ENCODE data around the gene PFKP.

PFKP gene

DNA sequence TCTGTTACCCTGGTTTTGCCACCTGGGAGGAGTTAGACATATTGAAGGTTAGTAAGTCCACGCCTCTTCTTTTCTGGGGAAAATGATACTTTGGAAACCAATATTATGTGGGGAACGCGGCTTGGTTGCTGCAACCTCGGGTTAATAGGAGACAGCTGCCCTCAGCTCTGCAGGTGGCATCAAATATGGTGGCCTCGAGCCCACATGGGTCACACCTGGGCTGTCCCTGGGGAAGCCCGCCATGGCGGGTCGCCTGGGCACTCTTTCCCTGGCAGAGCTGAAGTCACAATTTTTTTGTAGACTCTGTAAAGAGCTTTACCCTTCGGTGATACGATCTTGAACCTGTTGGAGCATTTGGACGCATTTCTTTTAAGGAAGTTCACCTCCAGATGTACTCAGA, 2.5 kb downstream of the PFKP start:
- DNase-seq (ENCODE audit: low read depth) = no peak

- DNase-seq (ENCODE audit: low read depth) = peak; percentile 18
Measured at GRCh38 chr10:3071405-3072198, 4.3 kb downstream of the PFKP start.

DNA sequence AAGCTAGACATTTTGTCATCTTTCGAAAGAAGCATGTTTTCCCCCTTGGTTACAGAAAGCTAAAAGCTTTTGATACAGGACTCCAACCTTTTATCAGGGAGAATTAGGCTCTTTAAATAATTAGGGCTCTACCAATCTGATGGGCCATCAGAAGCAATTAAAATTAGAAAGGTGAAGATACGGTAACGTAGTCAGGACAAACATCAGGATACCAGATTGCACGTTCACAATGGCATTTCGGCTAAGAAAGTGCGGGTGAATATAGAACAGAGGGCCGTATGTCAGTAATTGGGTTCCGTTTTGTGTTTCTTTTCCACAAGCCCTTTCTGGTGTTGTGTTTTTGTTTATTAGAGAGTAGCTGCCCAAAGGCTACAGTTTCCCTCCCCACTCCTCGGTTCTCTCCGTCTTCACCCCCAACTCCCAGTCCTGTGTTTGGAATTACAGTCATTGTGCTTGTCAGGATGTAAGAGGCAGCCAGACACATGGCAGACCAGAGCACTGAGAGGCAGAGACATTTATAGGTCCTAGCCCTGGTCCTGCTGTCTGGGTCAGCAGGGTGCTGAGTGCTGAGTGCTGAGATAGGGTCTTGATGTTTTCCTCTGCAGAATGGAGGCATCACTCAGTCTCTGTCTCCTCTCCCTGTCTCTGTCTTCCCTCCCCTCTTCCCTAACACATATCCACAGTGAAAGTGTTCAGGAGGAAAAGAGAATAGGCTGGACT, 5.5 kb downstream of the PFKP start:
- no peak for DNase-seq (ENCODE audit: low read depth)

DNA sequence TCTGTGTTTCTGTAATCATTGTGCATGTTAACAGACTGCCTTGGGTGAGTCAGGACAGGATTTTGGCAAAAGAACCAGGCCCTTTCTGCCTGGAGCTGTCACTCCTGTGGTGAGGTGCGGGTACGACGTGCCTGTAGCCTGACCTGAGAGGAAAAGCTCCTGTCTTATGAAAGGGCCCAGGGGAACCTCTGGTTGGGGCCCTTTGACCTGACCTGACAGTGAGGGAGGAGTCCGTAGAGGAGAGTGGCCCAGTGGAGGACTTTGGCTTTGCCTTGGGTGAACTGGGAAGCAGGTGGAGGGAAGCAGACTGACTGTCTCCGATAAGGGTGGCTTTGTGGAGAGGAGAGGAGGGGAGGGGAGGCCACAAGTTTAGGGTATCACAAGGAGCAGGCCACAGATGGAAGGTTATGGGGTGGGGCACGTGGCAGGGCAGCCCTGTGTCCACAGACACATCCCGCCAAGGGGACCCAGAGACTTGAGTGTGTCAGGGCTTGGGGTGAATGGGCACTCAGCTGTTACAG, 6.9 kb downstream of the PFKP start:
- DNase-seq (ENCODE audit: low read depth) = no peak

GRCh38 chr10:3074985-3075600, 7.7 kb downstream of the PFKP start:
- DNase-seq (ENCODE audit: low read depth) = no peak

DNA sequence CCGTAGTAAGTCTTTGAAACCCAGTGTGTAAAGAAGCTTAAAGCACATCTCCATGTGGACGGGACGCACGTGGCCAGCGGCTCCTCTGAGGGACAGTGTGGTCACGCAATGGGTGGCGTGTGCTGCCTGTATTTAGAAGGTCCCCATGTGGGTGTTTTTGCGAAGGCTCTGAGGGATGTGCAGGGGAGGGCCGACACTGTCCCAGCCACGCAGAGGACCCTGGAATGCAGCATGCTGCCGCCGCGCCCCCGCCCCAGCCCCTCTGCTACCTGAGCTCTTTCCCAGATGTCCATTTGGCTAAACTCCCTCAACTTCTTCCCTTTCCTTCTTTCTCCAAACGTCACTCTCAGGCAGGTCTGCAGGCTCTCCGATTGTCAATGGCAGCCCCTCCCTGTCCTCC, 8.8 kb downstream of the PFKP start:
- DNase-seq (ENCODE audit: low read depth) = no peak

DNA sequence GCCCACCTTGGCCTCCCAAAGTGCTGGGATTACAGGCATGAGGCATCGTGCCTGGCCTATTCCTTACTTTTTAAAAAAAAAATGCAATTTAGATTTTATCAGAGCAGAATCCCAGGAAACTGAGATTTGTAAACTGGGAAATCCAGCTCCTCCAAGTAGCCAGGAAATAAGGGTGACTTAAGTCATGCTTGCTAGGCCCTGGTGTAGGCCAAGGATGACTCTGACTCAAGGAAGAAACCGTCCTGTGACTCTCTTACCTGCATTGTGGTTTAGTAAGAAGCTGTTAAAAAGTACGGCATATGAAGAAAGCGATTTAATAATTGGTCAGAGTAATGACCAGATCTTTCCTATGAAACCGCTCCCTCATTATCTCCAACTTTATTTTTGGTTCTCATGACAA, 10.2 kb downstream of the PFKP start:
- DNase-seq (ENCODE audit: low read depth) = no peak

DNA sequence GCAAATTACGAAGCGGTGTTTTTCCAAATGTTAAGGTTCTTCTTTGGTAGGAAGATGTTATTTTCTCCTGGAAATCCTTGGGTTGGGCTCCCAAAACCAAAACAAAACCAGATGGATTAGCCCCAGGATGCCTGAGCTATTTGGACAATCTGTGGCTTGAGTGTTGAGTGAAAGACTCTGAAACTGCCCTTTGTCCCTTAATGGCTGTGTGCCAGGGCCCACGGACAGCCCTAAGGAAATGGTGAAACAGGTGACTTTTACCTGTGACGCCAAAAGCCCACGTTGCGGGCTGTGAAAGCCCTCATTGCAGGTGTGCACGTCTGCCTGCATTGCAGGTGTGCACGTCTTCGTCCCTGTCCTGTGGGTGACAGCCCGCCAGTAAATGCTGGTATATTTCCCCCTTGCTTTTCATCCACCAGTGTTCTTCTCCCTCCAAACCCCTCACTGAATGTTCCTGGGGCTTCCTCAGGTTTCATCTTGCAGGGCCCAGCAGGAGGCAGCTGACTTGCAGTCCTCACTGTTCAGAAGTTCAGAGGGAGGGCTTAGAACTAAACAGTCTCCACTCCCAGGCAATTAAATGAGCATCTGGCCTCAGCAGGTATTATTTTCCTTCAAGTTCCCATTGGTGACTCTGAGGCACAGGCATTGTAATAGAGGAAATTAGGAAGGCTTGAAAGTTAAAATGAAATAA, 10.7 kb downstream of the PFKP start:
- no peak for DNase-seq (ENCODE audit: low read depth)

DNA sequence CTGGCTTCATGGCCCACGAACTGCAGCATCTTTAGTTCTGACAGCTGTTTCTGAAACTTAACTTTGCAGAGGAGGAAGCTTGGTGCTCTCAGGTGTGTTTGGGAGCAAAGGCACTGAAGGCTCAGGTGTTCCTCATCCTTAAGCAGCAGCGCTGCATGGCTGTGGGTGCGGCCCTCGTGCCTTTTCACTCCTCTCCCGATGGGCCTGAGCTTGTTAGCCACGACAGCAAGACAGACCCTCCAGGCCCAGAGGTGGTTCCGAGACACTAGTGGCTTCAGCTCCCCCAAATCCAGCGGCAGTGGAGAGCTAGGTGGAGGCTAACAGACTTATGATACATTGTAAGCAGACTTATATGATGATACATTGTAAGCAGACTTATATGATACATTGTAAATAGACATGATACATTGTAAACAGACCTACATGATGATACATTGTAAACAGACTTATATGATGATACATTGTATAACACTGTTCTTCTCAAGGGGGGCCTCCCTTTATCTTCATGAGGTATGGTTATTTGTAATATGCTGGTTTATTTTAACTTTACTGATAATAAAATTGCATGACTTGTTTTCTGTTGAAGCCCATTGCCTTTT, 14.1 kb downstream of the PFKP start:
- DNase-seq (ENCODE audit: low read depth) = no peak

GRCh38 chr10:3082290-3082689, 14.9 kb downstream of the PFKP start:
- no peak for DNase-seq (ENCODE audit: low read depth)

- no peak for DNase-seq (ENCODE audit: low read depth)
Measured at GRCh38 chr10:3085785-3086567, 18.6 kb downstream of the PFKP start.

DNA sequence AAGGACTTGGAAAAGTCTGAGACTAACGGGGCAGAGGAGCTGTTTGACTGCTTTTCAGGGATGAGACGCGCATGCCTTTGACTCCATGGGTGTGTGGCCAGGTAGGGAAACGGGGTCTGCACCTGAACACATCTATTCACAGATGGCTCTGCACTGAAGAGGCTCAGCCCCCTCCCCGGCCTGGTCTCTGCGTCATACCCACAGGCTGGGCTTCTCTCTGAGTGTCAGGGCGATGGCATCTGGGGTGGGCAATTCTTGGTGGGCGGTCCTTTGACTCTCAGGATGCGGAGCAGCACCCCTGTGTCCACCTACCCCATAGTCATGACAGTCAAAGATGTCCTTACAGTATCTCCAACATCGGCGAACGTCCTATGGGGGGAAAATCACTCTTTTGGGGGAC, 23.0 kb downstream of the PFKP start:
- DNase-seq (ENCODE audit: low read depth) = no peak

DNA sequence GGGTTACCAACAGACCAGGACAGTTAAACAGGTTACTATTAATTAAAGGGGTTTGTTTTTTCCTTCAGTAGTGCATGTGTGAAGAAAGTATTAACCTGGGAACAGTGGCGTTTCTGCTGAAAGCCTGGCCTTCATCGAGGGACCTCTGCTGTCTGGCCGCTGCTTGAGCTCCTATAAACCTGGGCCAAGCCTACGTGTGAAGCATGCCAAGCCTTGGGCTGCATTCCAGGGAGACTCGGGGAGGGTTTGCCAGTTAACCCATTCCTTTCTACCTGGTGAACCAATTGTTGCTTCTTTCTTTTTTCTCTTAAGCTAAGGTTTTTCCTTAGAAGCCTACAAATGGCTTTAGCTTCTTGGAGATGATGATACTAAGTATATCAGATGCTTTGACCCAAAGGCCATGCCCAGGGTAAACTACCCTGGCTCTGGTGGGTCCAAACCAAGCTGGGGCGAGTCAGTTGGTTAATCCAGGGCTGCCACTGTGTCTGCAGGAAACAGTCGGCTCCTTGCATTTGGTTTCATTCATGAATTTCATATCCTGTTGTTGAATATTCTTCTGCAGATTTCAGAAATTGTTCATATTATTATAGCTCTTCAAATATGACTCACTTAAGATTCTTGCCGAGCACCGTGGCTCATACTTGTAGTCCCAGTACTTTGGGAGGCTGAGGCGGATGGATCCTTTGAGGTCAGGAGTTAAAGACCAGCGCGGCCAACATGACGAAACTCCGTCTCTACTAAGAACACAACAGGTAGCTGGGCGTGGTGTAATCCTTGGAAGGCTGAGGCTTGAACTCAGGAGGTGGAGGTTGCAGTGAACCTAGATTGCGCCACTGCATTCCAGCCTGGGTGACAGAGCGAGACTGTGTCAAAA, 23.8 kb downstream of the PFKP start:
- no peak for DNase-seq (ENCODE audit: low read depth)

- no peak for DNase-seq (ENCODE audit: low read depth)
Measured at GRCh38 chr10:3091921-3092320, 24.6 kb downstream of the PFKP start.

DNA sequence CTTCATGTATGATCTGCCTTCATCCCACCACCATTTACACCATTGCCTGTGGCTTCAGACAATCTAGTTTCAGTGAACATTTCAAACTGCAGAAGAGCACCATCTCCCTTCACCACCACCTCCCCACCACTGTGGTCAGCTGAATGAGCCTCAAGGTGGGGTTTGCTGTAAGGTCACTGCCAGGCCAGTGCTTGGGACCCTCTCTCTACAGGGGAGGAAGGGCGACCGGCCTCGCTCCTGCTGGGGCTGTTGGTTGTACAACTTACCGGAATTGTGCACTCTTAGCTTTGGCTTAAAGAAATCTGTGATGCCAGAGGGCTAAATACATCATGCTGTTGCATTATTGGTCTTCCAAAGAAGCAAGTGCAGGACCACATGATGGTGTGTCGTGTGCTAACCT, 26.6 kb downstream of the PFKP start:
- DNase-seq (ENCODE audit: low read depth) = no peak

GRCh38 chr10:3094609-3095036, 27.3 kb downstream of the PFKP start:
- DNase-seq (ENCODE audit: low read depth) = no peak

GRCh38 chr10:3095373-3096139, 28.2 kb downstream of the PFKP start:
- DNase-seq (ENCODE audit: low read depth) = peak; percentile 25

DNA sequence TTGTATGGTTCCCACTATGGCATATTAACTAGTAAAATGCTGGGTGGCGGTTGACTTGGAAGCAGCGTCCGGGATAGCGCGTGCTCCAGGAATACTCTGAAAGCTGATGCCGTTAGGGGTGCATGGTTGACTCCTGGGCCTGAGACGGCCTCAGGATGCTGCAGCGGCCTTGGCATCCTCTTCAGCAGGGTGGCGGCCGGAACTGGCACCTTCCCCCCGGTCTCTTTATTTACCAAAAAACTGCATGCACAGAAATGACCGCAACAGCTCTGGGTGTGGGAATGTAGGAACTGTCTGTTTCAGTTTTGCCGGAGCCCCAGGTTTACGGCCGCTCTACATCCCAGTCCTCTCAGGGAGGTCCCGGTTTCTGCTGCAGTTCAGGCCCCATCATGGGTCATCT, 28.8 kb downstream of the PFKP start:
- DNase-seq (ENCODE audit: low read depth) = no peak

DNA sequence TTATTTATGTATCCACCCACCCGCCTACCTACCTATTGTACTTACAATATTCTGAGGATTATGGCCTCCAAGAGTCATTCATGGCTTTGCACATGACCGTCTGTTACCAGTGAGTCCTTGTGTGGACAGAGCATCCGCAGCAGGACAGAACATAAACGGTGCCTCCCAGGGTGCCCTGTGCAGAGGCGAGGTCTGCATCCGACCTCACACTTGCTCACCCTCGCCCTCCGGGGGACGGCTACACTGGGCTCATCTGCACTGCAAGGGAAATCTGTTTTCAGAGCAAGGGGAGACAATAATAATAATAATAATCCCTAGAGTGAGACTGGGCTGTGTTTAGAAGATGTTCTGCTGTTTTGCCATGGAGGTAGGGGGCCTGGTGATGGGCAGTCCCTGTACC, 29.8 kb downstream of the PFKP start:
- DNase-seq (ENCODE audit: low read depth) = no peak

Measured in activated gamma-delta T cell treated with anti-CD3 and anti-CD28 coated beads, Interleukin-2, amount 50 U/mL, for 16 hours (primary cell).